GM12878 (cell line): ENCODE measurements around the gene LHFPL2. TPM values are rescaled to one million over a fixed set of nuclear protein-coding genes. Genes with fewer than 3 reads are reported as not detected.

Experiments used
- BMI1 ChIP-seq: fragments of 450-650 bp; IDR thresholded peaks from 2 replicates; pipeline ENCODE4 v1.6.1; 2016; ENCODE audit warnings: mild to moderate bottlenecking, moderate library complexity, borderline replicate concordance
- FOS ChIP-seq: IDR thresholded peaks from 3 replicates; pipeline ENCODE4 v1.6.1; 2011; ENCODE audit warnings: borderline replicate concordance; ENCODE audit not compliant: insufficient read length; ENCODE audit errors: extremely low read depth
- GABPA ChIP-seq: IDR thresholded peaks from 2 replicates; pipeline ENCODE4 v1.6.1; 2014; ENCODE audit warnings: antibody characterized with exemption, low read depth, mild to moderate bottlenecking, inconsistent platforms
- HSF1 ChIP-seq: fragments of 150-350 bp; IDR thresholded peaks from 2 replicates; pipeline ENCODE4 v1.6.1; 2014; ENCODE audit warnings: mild to moderate bottlenecking, low read depth, low read length
- MYC ChIP-seq: IDR thresholded peaks from 2 replicates; pipeline ENCODE4 v1.6.1; 2011; ENCODE audit warnings: mild to moderate bottlenecking, low read length, moderate library complexity, inconsistent platforms; ENCODE audit not compliant: insufficient read depth, insufficient replicate concordance, insufficient read length, severe bottlenecking
- NBN ChIP-seq: fragments of 450-650 bp; IDR thresholded peaks from 2 replicates; pipeline ENCODE4 v1.6.1; 2016
- NFYB ChIP-seq: IDR thresholded peaks from 2 replicates; pipeline ENCODE4 v1.6.1; 2011; ENCODE audit warnings: low read depth, mild to moderate bottlenecking, low read length, improper control_type of control experiment, moderate library complexity; ENCODE audit not compliant: insufficient read depth
- RBBP5 ChIP-seq: fragments of 200-600 bp; sonication (generic); conservative IDR thresholded peaks from 2 replicates; pipeline ENCODE4 v1.6.1; 2016
- REST ChIP-seq: IDR thresholded peaks from 2 replicates; pipeline ENCODE4 v1.6.1; 2012; ENCODE audit warnings: mild to moderate bottlenecking, low read depth, low read length
- SMC3 ChIP-seq: IDR thresholded peaks from 2 replicates; pipeline ENCODE4 v1.6.1; 2011; ENCODE audit warnings: low read length, improper control_type of control experiment, borderline replicate concordance
- SUZ12 ChIP-seq: fragments of 200-600 bp; sonication (generic); IDR thresholded peaks from one replicate; pipeline ENCODE4 v1.6.1; 2018; ENCODE audit warnings: antibody characterized with exemption, mild to moderate bottlenecking; ENCODE audit not compliant: unreplicated experiment
- ZNF217 ChIP-seq: fragments of 450-650 bp; IDR thresholded peaks from 2 replicates; pipeline ENCODE4 v1.6.1; 2017; ENCODE audit warnings: antibody characterized with exemption, mild to moderate bottlenecking
- ZNF24 ChIP-seq: fragments of 450-650 bp; IDR thresholded peaks from 2 replicates; pipeline ENCODE4 v1.6.1; 2017; ENCODE audit warnings: antibody characterized with exemption, mild to moderate bottlenecking
- ZNF592 ChIP-seq: fragments of 450-650 bp; IDR thresholded peaks from 2 replicates; pipeline ENCODE4 v1.6.1; 2017; ENCODE audit warnings: mild to moderate bottlenecking, moderate library complexity
- ZSCAN29 ChIP-seq: fragments of 450-650 bp; IDR thresholded peaks from 2 replicates; pipeline ENCODE4 v1.6.1; 2017; ENCODE audit warnings: mild to moderate bottlenecking, moderate library complexity
- polyA plus RNA-seq, 11 experiments: library from polyadenylated mRNA; depleted of rRNA in 4 of 11; unstranded in 6 of 11; stranded (reverse) in 5 of 11; fragments of >200 nt; fragmentation: Nextera tagmentation in 4 of 11; fragmentation: Illumina TruSeq in 1 of 11; extraction: Ambion mirVana in 4 of 11; extraction: Trizol in 1 of 11; gene quantifications; 1 replicate in 1 of 11; 2 replicates in 10 of 11; pipeline versions ENCODE4 v1.2.1 to v1.2.3, GENCODE V29; 2011 to 2016; ENCODE audit warnings: inconsistent platforms in 2 of 11, missing spikeins in 2 of 11, low read depth in 1 of 11
- total RNA-seq, 4 experiments: library from RNA; depleted of rRNA in 3 of 4; stranded (reverse); fragments of >200 nt in 3 of 4; fragmentation: Illumina TruSeq in 1 of 4; extraction: Trizol in 1 of 4; gene quantifications; 2 replicates each; pipeline versions ENCODE4 v1.2.1 to v1.2.3, GENCODE V29; 2013 to 2021
- TF ChIP-seq, protein P1 (sequence below): IDR thresholded peaks from 2 replicates; pipeline ENCODE4 v1.6.1; 2011; ENCODE audit warnings: borderline replicate concordance, low read depth, mild to moderate bottlenecking, moderate library complexity, low read length; ENCODE audit not compliant: insufficient read depth, poor library complexity, severe bottlenecking
- TF ChIP-seq, protein P2 (sequence below): IDR thresholded peaks from 2 replicates; pipeline ENCODE4 v1.6.1; 2011; ENCODE audit warnings: borderline replicate concordance, low read depth, mild to moderate bottlenecking, moderate library complexity, mixed read lengths, low read length; ENCODE audit not compliant: insufficient read depth; ENCODE audit errors: extremely low read length

Gene LHFPL2
- total and polyA plus RNA-seq, 10 of the 15 experiments (the other 5 are each of a cell fraction or from before 2014, with no cell fraction given) = 4.1 to 21.8 (median 12.5) TPM

DNA sequence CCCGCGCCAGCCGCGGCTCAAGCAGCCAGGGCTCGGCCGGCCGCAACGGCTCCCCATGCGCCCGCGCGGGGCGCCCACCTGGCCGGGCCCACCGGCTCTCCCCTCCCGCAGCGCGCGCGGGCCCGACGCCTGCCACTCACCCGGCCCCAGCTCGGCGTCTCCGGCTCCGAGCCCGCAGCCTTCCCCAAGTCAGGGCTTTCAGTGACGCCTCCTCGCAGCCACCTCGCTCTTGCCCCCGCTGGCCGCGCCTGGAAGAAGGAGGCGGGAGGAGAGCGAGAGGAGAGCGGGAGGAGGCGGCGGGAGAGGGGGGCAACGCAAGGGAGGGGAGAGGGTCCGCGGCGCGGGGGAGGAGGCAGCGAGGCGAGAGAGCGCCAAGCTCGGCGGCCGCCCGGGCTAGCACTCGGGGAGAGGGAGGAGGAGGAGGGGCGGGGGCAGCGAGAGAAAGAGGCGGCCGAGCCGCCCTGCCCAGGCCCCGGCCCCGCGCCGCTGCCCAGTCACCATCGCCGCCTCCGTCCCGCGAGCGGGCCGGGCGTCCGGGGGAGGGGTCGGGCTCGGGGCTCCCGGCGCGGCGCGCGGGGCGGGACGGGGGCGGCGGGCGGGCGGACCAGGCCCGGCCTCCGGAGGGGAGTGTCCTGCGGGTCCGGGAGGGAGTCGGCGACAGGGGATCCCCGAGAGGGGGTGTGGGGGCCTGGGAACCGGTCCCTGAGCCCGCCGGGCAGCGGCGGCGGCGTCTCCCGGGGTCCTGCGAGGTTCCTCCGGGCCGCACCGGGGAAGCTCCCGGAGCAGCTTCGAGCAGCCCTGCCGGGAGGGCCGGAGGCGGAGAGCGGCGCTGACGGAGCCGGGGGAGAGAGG, at the start of gene LHFPL2 (continued):
- no peak for TF ChIP-seq NBN
- TF ChIP-seq ZNF592 = no peak
- TF ChIP-seq NFYB = no peak
- TF ChIP-seq, protein P1, sequence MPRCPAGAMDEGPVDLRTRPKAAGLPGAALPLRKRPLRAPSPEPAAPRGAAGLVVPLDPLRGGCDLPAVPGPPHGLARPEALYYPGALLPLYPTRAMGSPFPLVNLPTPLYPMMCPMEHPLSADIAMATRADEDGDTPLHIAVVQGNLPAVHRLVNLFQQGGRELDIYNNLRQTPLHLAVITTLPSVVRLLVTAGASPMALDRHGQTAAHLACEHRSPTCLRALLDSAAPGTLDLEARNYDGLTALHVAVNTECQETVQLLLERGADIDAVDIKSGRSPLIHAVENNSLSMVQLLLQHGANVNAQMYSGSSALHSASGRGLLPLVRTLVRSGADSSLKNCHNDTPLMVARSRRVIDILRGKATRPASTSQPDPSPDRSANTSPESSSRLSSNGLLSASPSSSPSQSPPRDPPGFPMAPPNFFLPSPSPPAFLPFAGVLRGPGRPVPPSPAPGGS = no peak
- no peak for TF ChIP-seq RBBP5
- TF ChIP-seq BMI1 = no peak
- TF ChIP-seq ZNF217 = no peak
- no peak for TF ChIP-seq ZNF24
- TF ChIP-seq SUZ12 = no peak
- TF ChIP-seq, protein P2, sequence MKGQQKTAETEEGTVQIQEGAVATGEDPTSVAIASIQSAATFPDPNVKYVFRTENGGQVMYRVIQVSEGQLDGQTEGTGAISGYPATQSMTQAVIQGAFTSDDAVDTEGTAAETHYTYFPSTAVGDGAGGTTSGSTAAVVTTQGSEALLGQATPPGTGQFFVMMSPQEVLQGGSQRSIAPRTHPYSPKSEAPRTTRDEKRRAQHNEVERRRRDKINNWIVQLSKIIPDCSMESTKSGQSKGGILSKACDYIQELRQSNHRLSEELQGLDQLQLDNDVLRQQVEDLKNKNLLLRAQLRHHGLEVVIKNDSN = no peak
- no peak for TF ChIP-seq MYC
- TF ChIP-seq HSF1 = no peak
- TF ChIP-seq FOS = no peak
- TF ChIP-seq SMC3 = no peak
- no peak for TF ChIP-seq REST
- no peak for TF ChIP-seq GABPA
- no peak for TF ChIP-seq ZSCAN29
